OCI-M2 (cell line): Measurements from ENCODE around the gene MAPKAPK3.

Source experiments
- DNase-seq: peaks from one replicate; lab custom pipeline; 2025; ENCODE audit not compliant: unreplicated experiment; lab: John Stamatoyannopoulos, UW

MAPKAPK3 gene

DNA sequence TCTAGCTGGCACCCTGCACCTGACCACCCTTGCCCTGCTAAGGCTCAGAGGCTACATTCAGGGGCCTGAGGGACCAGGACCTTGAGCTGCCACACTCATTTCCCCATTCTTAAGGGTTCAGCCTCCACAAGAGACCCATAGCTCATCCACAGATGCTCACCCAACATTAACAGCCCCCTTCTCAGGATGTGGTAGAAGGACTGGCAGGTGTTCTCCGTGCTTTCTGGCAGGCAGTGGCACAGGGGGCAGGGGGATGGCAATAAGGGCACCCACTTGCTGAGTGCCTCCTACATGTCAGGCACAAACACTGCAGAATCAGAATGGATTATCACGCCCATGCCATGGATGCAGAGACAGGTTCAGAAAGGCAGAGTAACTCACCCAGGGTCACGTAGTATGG is 9.4 kb downstream of the MAPKAPK3 start:
- no peak for DNase-seq

DNA sequence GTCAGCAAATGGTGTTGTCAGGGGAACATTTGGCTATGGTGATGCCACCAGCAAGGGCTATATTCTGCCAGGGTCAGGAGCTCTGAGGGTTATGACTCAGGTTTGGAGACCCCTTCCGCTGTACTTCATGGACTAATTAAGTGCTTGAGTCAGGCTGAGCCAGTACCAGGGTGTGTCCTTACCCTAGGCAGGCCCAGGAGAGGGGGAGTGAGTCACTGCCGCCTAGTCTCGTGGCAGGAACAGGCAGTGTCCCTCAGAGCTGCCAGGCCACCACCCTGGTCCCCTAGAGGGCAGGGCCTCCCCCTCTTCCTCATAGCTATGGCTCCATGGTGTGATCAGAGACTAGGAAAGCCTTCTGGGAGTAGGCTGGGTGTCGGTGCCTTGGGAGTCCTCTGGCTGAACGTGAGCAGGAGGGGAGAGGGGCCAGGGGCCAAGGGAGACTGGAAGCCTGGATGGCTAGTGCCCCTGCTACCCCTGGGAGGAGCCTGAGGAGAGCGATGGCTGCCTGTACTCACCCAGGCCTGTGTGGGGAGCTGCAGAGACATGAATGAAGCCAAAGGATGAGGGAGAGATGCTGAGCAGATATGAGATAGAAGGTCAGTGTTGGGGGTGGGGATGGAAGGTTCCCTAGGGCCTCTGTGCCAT is 10.6 kb downstream of the MAPKAPK3 start:
- no peak for DNase-seq

DNA sequence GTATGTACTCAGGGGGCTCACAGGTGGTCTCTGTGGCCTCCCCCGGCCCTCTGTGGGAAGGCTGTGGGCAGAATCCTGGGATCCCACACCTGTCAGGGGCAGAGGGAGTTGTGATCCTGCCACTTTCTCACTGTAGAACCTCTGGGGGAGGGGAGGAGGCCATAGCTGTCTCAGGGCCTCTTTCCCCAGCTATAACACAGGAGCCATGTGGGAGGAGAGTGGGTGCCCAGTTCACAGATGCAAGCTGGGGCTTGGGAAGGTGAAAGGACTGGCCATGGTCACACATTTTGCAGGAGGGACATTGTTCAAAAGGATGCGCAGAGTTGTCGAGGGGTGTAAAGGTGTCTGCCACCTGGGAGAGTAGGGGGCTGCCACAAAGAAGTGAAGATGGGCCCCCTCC is 11.7 kb downstream of the MAPKAPK3 start:
- DNase-seq, result no peak

DNA sequence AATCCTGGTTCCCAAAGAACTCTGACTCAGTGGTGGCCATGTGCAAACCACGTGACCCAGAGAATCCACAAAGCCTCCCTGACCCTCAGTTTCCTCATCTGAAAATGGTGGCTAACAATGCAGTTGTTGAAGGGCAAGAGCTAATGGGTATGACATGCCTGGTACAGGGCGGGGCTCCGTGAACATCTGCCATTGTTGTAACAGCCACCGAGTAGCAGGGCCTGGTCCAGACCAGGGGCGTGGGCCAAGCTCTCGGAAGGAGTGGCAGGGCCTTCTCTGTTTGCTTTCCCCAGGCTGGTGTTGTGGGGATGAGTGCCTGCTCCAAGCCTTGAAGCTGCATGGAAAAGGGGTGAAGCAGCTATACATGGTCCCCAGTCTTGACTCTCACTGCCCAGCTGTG is 13.4 kb downstream of the MAPKAPK3 start:
- no peak for DNase-seq

DNA sequence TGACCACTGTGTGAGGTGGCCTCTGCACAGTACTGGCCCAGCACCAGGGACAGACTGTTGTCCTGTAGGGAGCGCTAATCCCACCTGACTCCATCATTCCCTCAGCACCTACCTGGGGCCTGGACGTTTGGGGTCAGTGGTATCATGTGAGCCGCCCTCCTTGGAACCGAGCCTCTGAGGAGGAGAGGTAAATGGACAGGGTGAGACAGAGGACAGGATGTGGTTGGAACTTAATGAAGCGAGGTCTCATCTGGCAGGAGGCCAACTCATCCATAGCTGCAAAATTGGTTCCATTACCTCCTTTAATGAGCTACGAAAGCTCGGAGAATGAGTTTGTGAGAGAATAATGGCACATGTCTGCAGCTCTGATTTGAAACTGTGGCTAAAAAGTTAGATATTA is 13.9 kb downstream of the MAPKAPK3 start:
- no peak for DNase-seq

DNA sequence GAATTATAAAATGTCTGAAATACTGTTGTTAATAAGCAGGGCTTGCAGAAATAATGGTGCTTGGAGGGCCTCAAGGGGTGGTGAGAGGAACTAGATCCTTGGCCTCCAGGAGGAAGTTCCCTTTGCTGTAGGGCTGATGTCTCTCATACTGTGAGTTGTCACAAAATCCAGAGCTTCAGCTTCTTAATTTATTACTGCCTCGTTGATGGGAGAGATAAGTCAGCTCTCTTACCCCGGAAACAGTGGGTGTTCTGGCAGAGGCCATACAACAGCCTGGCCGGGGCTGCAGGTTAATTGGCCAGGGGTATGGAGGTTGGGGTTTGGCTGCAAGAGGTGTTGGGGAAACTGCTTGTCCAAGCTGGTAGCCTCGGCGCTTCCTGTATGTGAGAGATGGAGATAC is 15.5 kb downstream of the MAPKAPK3 start:
- DNase-seq, result no peak

DNA sequence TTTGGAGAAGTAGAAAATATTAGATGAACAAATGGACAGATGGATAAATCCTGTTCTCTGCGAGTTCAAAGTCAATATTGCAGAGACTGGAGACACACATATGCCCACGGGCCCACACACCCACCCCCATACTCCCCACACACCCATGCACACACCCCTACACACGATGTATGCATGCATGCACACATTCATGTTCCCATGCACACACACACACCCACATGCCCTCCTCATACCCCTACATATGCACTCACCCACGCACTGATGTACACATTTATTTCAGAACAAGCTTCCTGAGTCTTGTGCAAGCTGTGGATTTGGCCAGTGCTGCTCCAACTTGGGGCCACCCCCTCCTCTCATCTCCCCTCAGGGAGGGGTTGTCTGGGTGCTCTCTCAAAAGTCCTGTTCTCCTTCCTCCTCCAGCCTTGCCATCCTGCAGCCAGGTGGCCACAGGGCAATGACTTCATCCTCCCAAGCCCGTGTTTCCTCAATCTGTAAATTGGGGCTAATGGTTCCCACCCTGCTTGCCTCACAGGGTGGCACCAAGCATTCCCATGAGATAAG is 16.4 kb downstream of the MAPKAPK3 start:
- DNase-seq, result no peak

DNA sequence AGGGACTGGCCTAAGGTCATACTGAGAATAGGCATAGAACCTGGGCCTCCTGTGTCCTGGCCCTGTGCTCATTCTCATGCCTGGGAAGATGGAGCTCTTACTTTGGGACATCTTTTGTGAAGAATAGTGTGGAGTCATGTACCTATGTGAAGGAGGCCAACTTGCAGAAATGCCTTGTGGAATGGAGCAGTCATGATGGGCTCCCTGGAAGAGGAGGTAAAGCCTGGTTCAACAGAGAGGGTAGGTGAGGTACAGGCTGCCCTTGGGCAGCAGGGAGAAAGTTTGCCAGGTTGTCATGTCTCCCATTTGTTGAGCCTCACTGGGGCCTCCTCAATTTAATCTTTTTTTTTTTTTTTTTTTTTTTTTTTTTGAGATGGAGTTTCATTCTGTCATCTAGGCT is 18.1 kb downstream of the MAPKAPK3 start:
- DNase-seq, result no peak

DNA sequence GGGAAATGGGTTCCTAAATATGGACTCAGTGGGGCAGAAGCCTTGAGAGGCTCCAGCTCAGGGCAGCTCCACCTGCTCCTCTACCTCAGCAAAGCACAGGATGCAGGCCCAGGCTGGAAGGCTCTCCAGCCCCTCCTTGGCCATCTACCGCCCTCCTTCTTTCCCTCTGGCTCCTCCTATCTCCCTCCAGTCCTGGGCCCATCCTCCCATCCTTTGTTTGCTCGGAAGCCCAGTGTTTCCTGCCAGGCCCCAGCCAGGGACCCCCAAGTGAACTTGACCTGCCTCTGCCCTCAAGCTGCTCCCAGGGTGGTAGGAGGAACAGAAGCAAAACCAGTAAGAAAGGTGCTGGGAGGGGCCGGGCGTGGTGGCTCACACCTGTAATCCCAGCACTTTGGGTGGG is 20.1 kb downstream of the MAPKAPK3 start:
- no peak for DNase-seq

DNA sequence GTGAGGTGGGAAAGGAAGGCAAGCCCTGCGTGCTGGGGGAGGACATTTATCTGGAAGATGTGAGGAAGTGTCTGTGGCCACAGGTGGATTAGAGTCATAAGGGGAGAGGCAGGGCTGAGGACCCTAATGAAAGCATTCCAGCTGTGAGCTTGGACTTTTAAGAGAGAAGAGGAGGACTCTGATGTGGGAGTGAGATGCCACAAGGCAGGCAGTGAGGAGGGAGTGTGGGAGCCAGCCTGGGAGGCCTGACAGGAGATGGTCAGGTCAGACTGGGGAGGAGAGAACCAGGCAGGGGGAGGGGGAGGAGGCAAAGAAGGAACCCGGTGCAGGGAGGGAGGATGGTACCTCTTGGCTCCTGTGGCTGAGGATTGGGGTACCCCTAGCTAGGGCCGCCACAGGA is 21.0 kb downstream of the MAPKAPK3 start:
- no peak for DNase-seq

DNA sequence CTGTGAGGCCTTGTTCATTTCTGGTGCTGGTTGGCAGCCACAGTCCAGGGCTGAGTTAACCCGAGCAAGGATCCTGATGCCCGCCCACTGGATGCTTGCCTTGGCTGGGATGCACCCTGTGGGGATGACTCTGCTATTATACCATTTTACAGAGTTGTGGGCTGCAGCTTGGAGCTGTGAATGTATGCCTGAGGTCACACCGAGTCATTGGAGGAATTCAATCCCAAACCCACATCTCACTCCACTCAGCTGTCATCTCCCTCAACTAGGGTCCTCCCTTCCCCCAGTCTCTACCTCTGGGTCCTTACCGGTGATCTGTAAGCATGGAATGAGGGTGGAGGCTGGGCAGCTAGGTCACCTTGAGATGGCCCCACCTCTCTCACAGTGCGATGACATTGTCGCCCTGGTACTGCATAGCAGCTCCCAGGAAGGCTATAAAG is 22.1 kb downstream of the MAPKAPK3 start:
- no peak for DNase-seq

DNA sequence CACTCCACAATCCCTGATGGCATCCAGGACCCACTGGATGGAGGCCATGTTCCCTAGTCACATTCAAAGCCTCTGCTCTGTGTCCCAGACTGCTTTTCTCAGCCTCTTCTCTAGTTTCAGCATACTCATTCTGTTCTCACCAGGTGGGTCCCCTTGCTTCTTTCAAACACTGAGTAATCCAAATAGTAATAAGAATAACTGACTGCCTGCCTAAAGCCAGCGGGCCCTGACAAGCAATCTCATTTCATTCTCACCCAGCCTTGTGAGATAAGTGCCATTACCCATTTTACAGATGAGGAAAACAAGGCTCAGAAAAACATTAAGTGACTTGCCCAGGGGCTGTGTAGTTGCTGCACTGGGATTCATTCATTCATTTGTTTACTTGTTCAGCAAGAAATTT is 25.4 kb downstream of the MAPKAPK3 start:
- DNase-seq, result no peak

DNA sequence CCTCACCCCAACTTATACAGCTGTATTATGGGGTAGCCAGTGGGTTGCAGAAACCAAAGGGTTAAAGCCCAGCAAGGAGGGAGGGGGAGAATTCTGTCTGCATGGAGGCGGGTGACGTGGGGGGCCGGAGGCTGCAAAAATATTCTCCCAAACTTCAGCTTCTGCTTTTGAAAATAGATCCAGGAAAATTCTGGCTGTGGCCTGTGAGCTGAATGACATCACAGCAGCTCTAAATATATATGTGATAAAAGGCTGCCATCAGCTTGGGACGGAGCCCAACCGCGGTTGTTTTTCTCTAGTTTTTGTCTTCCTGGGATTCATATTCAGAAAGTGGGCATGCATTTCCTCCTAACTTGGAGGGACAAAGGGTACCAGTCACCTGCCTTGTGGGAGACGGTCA is 27.6 kb downstream of the MAPKAPK3 start:
- no peak for DNase-seq

DNA sequence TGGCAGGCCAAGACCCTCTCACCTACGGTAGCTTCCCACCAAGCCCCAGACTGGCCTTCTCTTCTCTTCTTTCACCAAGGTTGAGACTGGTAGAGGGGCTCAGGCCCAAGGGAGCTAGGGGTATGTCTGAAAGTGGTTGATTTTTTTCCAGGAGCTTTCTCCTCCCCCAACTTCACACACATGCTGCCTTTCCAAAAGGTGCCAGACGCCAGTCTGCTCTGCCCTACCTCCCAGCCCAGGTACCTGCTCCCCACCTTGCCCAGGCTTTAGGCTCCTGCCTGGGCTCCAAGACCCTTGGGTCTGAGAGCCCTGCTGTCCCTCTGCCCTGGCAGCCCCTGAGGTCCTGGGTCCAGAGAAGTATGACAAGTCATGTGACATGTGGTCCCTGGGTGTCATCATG is 28.4 kb downstream of the MAPKAPK3 start:
- no peak for DNase-seq

DNA sequence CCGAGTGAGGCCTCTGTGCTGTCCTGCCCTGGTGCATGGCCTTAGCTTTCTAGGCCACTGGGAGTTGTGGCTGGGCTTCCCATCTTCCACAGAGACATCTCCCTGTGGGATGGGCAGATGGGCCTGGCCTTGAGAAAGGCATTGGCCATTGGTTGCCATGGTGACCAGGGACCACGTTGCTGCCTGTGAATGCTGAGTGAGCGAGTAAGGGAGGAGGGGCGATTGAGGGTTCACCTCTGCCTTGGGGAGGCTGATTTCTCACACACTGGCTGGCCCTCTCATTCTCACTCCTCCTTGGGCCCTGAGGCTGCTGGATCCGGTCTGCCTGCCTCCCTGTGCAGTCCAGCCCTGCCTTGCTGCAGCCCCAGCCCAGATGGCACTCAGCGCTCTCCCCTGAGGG is 31.4 kb downstream of the MAPKAPK3 start:
- no peak for DNase-seq

DNA sequence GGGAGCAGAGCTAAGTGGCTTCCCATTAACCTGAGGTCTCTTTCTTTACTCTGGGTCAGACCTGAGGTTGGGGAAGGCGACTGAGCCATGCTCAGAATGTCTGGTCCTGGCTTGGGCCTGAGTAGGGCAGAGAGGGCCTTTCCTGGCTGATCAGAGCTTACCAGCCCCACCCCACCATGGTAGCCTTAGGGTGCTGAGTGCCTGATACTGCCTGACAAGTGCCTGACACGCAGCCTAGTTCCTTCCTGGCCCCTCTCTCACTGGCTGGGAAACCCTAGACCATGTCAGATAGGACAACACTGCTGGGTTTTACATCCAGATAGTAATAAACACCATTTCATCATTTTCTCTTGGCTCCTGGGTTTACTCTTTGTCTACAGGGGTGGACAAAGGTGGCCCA is 32.0 kb downstream of the MAPKAPK3 start:
- DNase-seq, result no peak

DNA sequence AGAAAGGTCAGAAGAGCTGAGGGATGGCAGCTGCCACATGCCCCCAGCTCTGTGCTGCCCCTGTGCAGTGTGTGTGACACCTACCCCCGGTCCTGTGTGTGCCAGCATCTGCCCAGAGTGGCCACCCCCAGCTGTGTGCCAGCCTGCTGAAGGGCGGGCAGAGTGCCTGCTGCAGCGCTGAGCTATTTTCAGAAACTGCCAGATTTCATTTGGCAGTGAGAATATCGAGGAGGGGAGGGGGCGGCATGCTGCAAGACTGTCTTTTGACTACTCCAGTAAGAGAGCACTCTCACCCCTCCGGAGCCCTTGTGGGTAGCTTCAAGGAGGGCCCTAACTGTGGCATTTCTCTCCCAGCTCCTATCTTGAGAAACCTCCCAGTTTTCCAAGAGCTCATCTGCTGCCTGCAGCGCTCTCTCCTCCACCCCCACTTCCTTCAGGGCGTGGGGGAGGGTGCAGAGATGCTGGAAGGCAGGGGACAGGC is 32.5 kb downstream of the MAPKAPK3 start:
- DNase-seq, result no peak

DNA sequence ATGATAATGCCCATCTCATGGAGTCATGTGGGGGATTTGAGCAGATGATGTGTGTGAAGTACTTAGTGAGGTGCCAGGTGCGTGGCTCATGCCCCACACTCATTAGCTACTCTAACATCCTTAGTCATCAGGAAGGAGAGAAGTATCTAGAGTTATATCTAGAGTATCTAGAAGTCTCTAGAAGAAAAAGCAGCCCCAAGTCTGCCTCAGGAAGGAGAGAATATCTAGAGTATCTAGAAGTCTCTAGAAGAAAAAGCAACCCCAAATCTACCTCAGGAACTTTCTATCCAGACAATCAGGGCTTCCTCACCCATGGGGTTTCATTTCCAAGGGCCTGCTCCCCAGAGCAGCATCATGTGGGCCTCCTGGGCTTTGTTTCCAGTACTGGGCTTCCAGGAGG is 33.1 kb downstream of the MAPKAPK3 start:
- no peak for DNase-seq

DNA sequence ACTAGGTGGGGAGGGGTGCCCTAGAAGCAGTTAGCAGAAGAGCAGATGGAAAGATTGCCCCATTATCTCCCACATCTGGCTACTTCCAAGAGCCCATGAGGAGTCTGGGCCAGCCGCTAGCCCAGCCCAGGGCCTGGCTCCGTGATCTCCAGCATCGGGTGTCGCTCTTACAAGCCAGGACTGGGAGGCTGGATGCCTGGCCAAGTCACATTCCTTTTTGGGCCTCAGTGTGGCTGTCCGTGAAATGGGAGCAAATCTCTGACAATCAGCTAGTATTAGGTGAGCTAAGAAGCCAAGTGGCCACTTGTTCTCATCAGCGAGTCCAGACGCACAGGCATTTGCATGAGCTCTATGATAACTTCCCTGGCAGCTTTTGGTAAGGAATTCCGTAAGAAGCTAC is 34.5 kb downstream of the MAPKAPK3 start:
- DNase-seq, result no peak

DNA sequence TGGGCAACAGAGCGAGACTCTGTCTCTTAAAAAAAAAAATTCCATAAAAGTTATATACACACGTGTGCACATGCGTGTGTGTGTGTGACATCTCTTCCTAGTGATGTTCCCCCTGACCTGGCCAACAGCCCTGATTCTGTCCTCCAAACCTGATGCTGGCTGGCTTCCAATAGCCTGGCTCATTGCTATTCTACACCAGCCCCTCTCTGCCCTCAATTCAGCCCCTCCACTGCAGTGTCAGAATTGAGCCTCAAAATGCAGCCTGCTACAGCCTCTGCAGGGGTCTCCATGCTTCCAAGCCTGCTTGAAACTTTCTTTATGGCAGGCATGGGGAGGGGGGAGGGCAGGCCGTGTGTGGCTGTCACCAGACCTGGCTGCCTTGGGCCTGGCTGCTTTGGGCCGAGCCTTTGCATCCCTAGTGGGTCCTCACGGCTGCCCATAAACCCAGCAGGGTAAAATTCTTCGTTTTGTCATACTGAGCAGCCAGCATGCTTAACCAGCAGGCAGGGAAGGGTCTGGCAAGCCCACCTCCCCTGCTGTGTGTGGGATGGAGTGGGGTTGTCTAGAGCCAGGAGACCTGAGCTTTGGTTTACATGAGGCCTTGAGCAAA is 35.1 kb downstream of the MAPKAPK3 start:
- no peak for DNase-seq

DNA sequence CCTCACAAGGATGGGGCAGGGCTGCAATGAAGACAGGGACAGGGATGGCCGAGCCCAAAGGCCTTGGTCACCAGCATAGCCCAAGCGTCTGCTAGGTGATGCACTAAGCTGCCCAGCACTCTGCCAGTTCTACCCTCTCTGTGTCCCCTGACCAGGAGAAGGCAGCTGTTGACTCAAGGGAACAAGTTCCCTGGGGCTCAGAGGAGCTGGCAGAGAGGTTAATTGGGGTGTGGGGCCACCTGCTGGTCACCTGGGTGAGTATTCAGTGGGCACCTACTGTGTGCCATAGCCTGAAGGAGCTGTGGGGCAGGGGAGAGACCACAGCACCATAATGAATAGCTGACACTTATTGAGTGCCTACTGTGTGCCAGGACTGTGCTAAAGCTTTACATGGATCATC is 35.8 kb downstream of the MAPKAPK3 start:
- DNase-seq, result no peak

DNA sequence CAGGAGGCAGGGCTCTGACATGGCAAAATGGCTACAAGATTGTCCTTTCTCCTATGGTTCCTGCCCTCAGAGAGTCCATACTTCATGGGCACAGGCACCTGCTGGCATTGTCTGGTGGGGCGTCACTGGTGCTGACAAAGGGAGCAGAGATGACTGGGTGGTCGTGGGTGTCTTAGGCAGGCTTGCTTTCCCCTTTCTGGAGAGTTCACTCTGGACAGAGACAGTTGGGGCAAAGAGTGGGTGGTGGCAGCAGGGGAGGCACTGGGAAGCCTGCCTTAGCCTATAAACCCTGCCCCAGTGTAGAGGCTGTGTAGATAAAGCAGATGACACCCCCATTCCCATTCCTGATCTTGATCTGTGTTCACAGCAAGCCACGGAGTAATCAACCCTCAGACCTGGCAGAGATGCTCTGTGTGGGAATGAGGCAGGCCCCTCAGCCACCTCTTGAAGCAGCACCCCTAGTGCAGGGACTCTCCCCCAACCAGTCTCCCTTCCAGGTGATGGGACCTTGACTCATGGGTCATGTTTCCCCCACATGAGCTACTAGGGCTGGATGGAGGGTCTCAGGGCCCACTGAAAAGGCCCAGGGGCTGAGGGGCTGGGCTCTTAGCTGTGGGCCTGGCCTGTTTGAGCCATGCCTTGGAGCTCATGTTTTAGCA is 37.1 kb downstream of the MAPKAPK3 start:
- no peak for DNase-seq
